H9 (cell line): ENCODE results near the gene CALY. TPM values are rescaled to one million over a fixed set of nuclear protein-coding genes. Genes with fewer than 3 reads are reported as not detected.

ENCODE experiments used
- DNase-seq: peaks from one replicate; pipeline ENCODE4 v3.0.0-alpha.2; 2017
- H2AFZ ChIP-seq: one replicate; pipeline ENCODE4 v1.6.1; 2013; ENCODE audit warnings: mild to moderate bottlenecking, low read length, control low read depth, moderate library complexity
- H2AK5ac ChIP-seq: 2 replicates; pipeline ENCODE4 v1.6.1; 2013; ENCODE audit warnings: low read length, control low read depth, mixed read lengths; ENCODE audit not compliant: insufficient read length
- H2BK120ac ChIP-seq: one replicate; pipeline ENCODE4 v1.6.1; 2013; ENCODE audit warnings: low read depth, mild to moderate bottlenecking, low read length, control low read depth, inconsistent platforms; ENCODE audit not compliant: poor library complexity, severe bottlenecking
- H2BK12ac ChIP-seq: 2 replicates; pipeline ENCODE4 v1.6.1; 2013; ENCODE audit warnings: low read length, control low read depth, mixed read lengths, low read depth; ENCODE audit not compliant: insufficient read length
- H2BK15ac ChIP-seq: 2 replicates; pipeline ENCODE4 v1.6.1; 2013; ENCODE audit warnings: low read depth, low read length, control low read depth
- H2BK20ac ChIP-seq: one replicate; pipeline ENCODE4 v1.6.1; 2013; ENCODE audit warnings: low read depth, mild to moderate bottlenecking, low read length, control low read depth, inconsistent platforms; ENCODE audit not compliant: poor library complexity, severe bottlenecking
- H2BK5ac ChIP-seq: 2 replicates; pipeline ENCODE4 v1.6.1; 2013; ENCODE audit warnings: low read length, control low read depth, mixed read lengths; ENCODE audit not compliant: insufficient read length
- H3K14ac ChIP-seq: 2 replicates; pipeline ENCODE4 v1.6.1; 2013; ENCODE audit warnings: low read length, control low read depth; ENCODE audit not compliant: insufficient read depth
- H3K18ac ChIP-seq: 2 replicates; pipeline ENCODE4 v1.6.1; 2013; ENCODE audit warnings: low read depth, mild to moderate bottlenecking, mixed read lengths, low read length, control low read depth; ENCODE audit not compliant: insufficient read length
- H3K23ac ChIP-seq: 2 replicates; pipeline ENCODE4 v1.6.1; 2013; ENCODE audit warnings: low read length, control low read depth, mixed read lengths, low read depth; ENCODE audit not compliant: insufficient read length
- H3K23me2 ChIP-seq: 2 replicates; pipeline ENCODE4 v1.6.1; 2013; ENCODE audit warnings: low read depth, mild to moderate bottlenecking, mixed read lengths, low read length, control low read depth; ENCODE audit not compliant: insufficient read length, poor library complexity, severe bottlenecking
- H3K27ac ChIP-seq: 2 replicates; pipeline ENCODE4 v1.5.1; 2013; ENCODE audit warnings: low read length, control low read depth, mixed read lengths, low read depth; ENCODE audit not compliant: insufficient read length
- H3K27me3 ChIP-seq: 2 replicates; pipeline ENCODE4 v1.6.1; 2013; ENCODE audit warnings: low read length, control low read depth, inconsistent platforms; ENCODE audit not compliant: insufficient read depth
- H3K4ac ChIP-seq: 2 replicates; pipeline ENCODE4 v1.6.1; 2013; ENCODE audit warnings: low read depth, mild to moderate bottlenecking, control low read depth, inconsistent platforms, low read length, moderate library complexity
- H3K4me1 ChIP-seq: 2 replicates; pipeline ENCODE4 v1.6.1; 2013; ENCODE audit warnings: low read length, control low read depth, inconsistent platforms; ENCODE audit not compliant: insufficient read depth
- H3K4me2 ChIP-seq: 2 replicates; pipeline ENCODE4 v1.6.1; 2013; ENCODE audit warnings: low read length, control low read depth, mixed read lengths; ENCODE audit not compliant: insufficient read length, insufficient read depth
- H3K56ac ChIP-seq: 2 replicates; pipeline ENCODE4 v1.6.1; 2013; ENCODE audit warnings: low read depth, mild to moderate bottlenecking, mixed read lengths, low read length, control low read depth; ENCODE audit not compliant: insufficient read length
- H3K79me1 ChIP-seq: 2 replicates; pipeline ENCODE4 v1.6.1; 2013; ENCODE audit warnings: low read depth, mild to moderate bottlenecking, moderate library complexity, low read length, control low read depth, inconsistent platforms; ENCODE audit not compliant: insufficient read depth, poor library complexity, severe bottlenecking
- H3K79me2 ChIP-seq: 2 replicates; pipeline ENCODE4 v1.6.1; 2013; ENCODE audit warnings: low read length, control low read depth, inconsistent platforms; ENCODE audit not compliant: insufficient read depth
- H3K9ac ChIP-seq: 2 replicates; pipeline ENCODE4 v1.6.1; 2013; ENCODE audit warnings: low read length, control low read depth, mixed read lengths; ENCODE audit not compliant: insufficient read length; ENCODE audit errors: extremely low read depth
- H3K9me3 ChIP-seq: one replicate; pipeline ENCODE4 v1.6.1; 2013; ENCODE audit warnings: low read depth, low read length, inconsistent platforms; ENCODE audit not compliant: control insufficient read depth
- H3T11ph ChIP-seq: one replicate; pipeline ENCODE4 v1.6.1; 2013; ENCODE audit warnings: mild to moderate bottlenecking, low read length, control low read depth, inconsistent platforms
- H4K20me1 ChIP-seq: one replicate; pipeline ENCODE4 v1.6.1; 2013; ENCODE audit not compliant: control insufficient read depth, insufficient read length, insufficient read depth
- H4K5ac ChIP-seq: 2 replicates; pipeline ENCODE4 v1.6.1; 2013; ENCODE audit warnings: low read depth, mild to moderate bottlenecking, mixed read lengths, low read length, control low read depth; ENCODE audit not compliant: insufficient read length
- H4K8ac ChIP-seq: replicated peaks from 2 replicates; pipeline ENCODE4 v1.6.1; 2013; ENCODE audit warnings: low read length, control low read depth, mixed read lengths, low read depth; ENCODE audit not compliant: insufficient read length
- H4K91ac ChIP-seq: 2 replicates; pipeline ENCODE4 v1.6.1; 2013; ENCODE audit warnings: low read depth, mild to moderate bottlenecking, moderate library complexity, mixed read lengths, low read length, control low read depth; ENCODE audit not compliant: insufficient read length
- H3K27ac Mint-ChIP-seq, 3 experiments: 2 replicates in 2 of 3; 3 replicates in 1 of 3; pipeline ENCODE4 v1.8.0; 2020 to 2021; ENCODE audit warnings: mixed read lengths in 3 of 3, mild to moderate bottlenecking in 1 of 3, moderate library complexity in 1 of 3
- H3K27me3 Mint-ChIP-seq: 2 replicates; pipeline ENCODE4 v1.8.0; 2021; ENCODE audit warnings: low read depth, mild to moderate bottlenecking, moderate library complexity, mixed read lengths
- H3K36me3 Mint-ChIP-seq, 3 experiments: 2 replicates in 2 of 3; 3 replicates in 1 of 3; pipeline ENCODE4 v1.8.0; 2020 to 2021; ENCODE audit warnings: low read depth in 3 of 3, mixed read lengths in 3 of 3; ENCODE audit not compliant: insufficient read depth in 1 of 3
- H3K4me1 Mint-ChIP-seq, 2 experiments: 2 replicates each; pipeline ENCODE4 v1.8.0; 2020; ENCODE audit warnings: mixed read lengths in 2 of 2
- H3K4me3 Mint-ChIP-seq, 2 experiments: 2 replicates in 1 of 2; 3 replicates in 1 of 2; pipeline ENCODE4 v1.8.0; 2020 to 2021; ENCODE audit warnings: mild to moderate bottlenecking in 2 of 2, mixed read lengths in 2 of 2, moderate library complexity in 1 of 2
- H3K9me3 Mint-ChIP-seq, 2 experiments: 2 replicates in 1 of 2; 3 replicates in 1 of 2; pipeline ENCODE4 v1.8.0; 2020; ENCODE audit warnings: mild to moderate bottlenecking in 2 of 2, mixed read lengths in 2 of 2, moderate library complexity in 1 of 2
- CTCF ChIP-seq: fragments of 200-600 bp; sonication (generic); conservative IDR thresholded peaks from 3 replicates; pipeline ENCODE4 v1.8.0; 2021; ENCODE audit warnings: antibody characterized with exemption, mild to moderate bottlenecking
- WGBS: extraction: QIAGEN DNeasy Blood & Tissue Kit; methylation state at CpG from one replicate; pipeline ENCODE4 v1.1.7; 2013; ENCODE audit warnings: missing lambda C conversion rate, low lambda C conversion rate, mixed read lengths; ENCODE audit not compliant: insufficient read length; ENCODE audit errors: extremely low coverage; 5-methylcytosine and 5-hydroxymethylcytosine counted together
- total RNA-seq: library from RNA; stranded (reverse); gene quantifications from 2 replicates; pipeline ENCODE4 v1.2.1, GENCODE V29; 2021

Gene CALY
- total RNA-seq, 1 experiment from 2014 or later = 2.9 TPM

GRCh38 chr10:133377818-133378250, 41.1 kb upstream of the CALY start:
- no peak overlapping the region for H2BK15ac ChIP-seq
- no peak overlapping the region for H2BK20ac ChIP-seq
- H3K27me3 ChIP-seq = peaks cover 18% of the 10 kb centered on the region
- Mint-ChIP-seq H3K27me3 (peaks cover 58% of the 10 kb centered on the region), H3K36me3 (peaks cover 0 to 5% (median 1%) of the 10 kb centered on the region in 3 experiments; a peak in 1 of 7 replicates), H3K9me3 (peaks cover 0 to 3% of the 10 kb centered on the region in 2 experiments; a peak in 2 of 5 replicates), H3K4me3 (peak overlapping the region; percentile 65 to 85), H3K27ac (no peak overlapping the region), H3K4me1 (peaks cover 0 to 5% of the 10 kb centered on the region in 2 experiments; a peak in 2 of 4 replicates)
- no CpG with 5 or more reads among the region's 20 CpGs for WGBS
- no peak overlapping the region for H3K14ac ChIP-seq
- no peaks in the 10 kb centered on the region for H3K4me1 ChIP-seq
- no peaks in the 10 kb centered on the region for H4K20me1 ChIP-seq
- no peaks in the 10 kb centered on the region for H3K79me1 ChIP-seq
- H3K56ac ChIP-seq = no peak overlapping the region
- H4K5ac ChIP-seq = no peak overlapping the region
- H3K27ac ChIP-seq = no peak overlapping the region
- no peak overlapping the region for H3T11ph ChIP-seq
- peaks cover 8% of the 10 kb centered on the region for H3K23me2 ChIP-seq
- no peak overlapping the region for H2BK120ac ChIP-seq
- no peak overlapping the region for H3K4ac ChIP-seq
- H3K4me2 ChIP-seq = peak overlapping the region; percentile 62
- H2AFZ ChIP-seq = no peak overlapping the region
- no peaks in the 10 kb centered on the region for H3K9me3 ChIP-seq
- no peak overlapping the region for H3K18ac ChIP-seq
- no peak for TF ChIP-seq CTCF
- DNase-seq = no peak
- H2BK12ac ChIP-seq = no peak overlapping the region
- H2BK5ac ChIP-seq = no peak overlapping the region
- no peak overlapping the region for H3K23ac ChIP-seq
- no peak overlapping the region for H4K91ac ChIP-seq
- H4K8ac ChIP-seq = no peak overlapping the region
- H2AK5ac ChIP-seq = no peak overlapping the region
- H3K79me2 ChIP-seq = no peaks in the 10 kb centered on the region
- no peak overlapping the region for H3K9ac ChIP-seq
